Measurements from ENCODE around the gene C15orf61.

The C15orf61 gene

DNA sequence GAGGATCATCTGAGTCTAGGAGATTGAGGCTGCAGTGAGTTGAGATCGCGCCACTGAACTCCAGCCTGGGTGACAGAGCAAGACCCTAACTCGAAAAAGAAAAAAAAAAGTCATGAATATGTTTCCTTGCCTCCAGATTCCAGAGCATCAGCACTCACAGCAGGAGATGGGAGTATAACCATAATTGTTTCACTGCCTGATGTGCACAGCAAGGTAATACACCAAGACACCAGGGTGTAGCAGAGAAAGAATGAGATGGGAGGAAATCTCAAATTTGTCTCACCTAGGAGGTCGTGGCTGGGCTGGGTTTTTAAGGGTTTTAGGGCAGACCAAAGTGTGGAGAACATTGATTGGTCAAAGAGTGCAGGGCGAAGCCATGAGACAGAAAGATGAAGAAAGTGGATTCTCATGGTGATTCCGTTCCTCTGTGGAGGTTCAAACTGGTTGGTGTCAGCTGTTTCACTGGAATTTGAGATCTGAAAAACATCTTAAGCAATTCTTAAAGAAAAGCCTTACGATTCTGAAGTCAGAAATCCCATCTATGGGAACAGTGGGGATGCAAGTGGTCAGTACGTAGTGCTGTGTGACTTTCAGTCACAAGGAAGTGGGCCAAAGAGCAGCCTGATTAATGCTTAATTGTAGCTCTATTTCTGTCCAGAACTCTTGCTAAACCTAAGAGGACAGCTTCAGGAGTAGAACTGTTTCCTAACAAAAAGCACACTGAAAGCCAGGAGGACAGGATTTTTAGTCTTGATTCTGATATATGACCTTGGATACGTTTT lies 7.8 kb upstream of the C15orf61 start:
- no peak for DNase-seq (ENCODE audit: low read depth in 1 of 2, low spot score in 1 of 2)

- no peak for DNase-seq (ENCODE audit: low read depth in 1 of 2, low spot score in 1 of 2)
Observed at GRCh38 chr15:67515090-67515489, 5.8 kb upstream of the C15orf61 start.

DNA sequence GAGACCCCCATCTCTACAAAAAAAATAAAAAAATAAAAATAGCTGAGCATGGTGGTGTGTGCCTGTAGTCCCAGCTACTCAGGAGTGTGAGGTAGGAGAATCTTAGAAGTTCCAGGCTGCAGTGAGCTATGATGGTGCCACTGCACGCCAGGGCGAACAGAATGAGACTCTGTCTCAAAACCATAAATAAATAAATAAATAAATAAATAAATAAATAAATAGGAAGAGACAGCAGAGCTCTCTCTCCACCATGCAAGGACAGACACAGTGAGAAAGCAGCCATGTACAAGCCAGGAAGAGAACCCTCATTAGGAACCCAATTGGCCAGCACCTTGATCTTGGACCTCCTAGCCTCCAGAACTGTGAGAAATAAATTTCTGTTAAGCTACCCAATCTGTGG lies 5.4 kb upstream of the C15orf61 start:
- DNase-seq (ENCODE audit: low read depth in 1 of 2, low spot score in 1 of 2), result no peak

DNA sequence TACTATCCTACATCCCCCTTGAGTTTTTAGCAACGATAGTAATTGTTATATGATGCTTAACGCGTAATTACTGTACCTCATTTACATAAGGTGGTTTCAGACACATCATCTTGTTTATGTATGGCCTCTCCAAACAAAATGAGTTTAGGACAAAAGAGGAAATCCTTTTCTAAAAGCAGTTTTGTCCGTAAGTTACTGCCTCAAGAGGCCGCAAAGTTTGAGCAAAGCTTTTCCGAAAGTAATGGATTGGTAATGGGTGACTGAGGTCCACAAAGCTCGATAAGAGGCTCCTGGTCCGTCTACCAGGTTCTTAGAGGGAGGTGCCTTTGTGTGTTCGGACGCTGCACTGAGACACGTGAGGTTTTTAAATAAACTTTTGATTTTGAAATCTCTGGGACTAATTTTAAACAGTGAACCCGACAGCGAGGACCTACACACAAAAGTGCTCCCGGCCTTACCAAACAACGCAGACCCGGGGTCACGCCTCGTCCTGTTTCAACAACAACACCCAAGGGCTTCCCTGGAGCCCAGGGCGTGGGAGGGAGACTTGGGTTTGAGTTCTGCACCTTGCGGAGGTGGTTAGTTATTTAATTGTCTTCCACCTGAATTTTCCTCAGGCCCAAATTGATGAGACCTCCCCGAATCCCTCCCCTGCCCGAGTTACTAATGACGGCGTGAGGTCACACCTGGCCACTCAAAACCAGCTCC lies 456 bp upstream of the C15orf61 start:
- no peak for DNase-seq (ENCODE audit: low read depth in 1 of 2, low spot score in 1 of 2)

DNA sequence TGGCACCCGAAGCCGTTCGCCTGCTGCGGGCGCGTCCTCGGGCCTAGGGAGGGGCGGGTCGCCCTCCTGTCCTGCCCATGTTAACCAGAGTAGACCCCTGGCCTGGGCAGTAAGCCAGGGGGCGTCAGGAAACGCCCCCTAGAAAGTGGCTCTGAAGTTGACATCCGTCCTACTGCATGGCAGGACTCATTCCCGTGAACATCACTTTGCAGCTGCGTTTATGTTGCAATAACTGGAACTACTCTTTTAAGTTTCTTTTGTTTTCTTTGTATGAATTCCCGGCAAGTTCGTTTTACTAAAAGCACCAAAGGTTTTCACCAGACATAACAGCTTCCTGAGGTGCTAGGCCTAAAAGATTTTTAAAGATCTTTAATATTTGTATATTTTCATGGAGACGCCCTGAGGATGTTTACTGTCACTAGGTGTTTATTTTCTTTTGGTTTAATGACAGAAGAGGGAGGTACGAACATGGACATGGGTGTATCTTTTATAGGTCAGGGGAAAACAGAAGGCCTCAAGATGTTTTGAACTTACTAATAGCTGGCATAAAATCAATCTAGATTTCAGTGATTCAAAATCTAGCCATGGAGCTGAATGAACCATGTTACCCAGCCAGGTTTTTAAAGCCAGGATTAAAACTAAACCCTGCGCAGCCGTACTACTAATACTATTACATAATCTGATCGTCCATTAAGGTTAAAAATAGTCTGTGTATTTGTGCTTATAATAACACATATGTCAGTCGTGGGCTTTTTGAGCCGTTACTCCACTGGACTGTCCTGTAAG lies 1.0 kb downstream of the C15orf61 start:
- no peak for DNase-seq (ENCODE audit: low read depth in 1 of 2, low spot score in 1 of 2)

- no peak for DNase-seq (ENCODE audit: low read depth in 1 of 2, low spot score in 1 of 2)
Observed at GRCh38 chr15:67523330-67523729, 2.4 kb downstream of the C15orf61 start.

GRCh38 chr15:67524235-67524634 lies 3.3 kb downstream of the C15orf61 start:
- no peak for DNase-seq (ENCODE audit: low read depth in 1 of 2, low spot score in 1 of 2)

DNA sequence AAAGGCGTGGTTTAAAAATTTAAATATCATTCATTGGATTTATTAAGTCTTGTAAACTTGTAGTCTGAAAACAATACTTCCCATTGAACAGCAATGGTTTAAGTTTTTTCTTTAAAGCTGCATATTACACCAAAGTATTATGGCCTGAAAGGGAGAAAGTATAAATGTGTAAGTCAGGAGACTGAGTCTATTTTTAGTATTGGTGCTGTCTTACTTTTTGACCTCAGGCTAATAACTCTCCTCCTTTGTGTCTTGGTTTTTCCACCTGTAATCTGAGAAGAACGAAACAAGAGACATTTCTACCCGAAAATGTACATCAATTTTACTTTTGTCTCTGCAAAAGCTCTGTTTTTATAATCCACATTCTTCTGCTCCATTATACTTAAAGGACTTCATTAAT lies 7.6 kb downstream of the C15orf61 start:
- no peak for DNase-seq (ENCODE audit: low read depth in 1 of 2, low spot score in 1 of 2)

DNA sequence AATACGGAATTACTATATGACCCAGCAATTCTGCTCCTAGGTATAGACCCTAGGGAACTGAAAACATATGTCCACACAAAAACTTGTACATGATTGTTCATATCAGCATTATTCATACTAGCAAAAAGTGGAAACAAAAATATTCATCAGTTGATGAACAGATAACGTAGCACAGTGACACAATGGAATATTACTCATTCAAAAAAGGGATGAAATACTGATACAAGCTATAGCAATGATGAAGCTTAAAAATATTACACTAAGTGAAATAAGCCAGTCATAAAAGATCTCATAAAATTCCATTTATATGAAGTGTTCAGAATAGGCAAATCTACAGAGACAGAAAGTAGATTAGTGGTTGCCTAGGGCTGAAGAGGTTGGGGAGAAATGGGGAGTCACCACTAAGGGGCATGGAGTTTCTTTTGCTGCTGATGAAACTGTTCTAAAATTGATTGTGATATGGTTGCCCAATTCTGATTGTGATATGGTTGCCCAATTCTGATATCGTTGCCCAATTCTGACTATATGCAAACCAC lies 10.5 kb downstream of the C15orf61 start:
- DNase-seq (ENCODE audit: low read depth in 1 of 2, low spot score in 1 of 2), result no peak

DNA sequence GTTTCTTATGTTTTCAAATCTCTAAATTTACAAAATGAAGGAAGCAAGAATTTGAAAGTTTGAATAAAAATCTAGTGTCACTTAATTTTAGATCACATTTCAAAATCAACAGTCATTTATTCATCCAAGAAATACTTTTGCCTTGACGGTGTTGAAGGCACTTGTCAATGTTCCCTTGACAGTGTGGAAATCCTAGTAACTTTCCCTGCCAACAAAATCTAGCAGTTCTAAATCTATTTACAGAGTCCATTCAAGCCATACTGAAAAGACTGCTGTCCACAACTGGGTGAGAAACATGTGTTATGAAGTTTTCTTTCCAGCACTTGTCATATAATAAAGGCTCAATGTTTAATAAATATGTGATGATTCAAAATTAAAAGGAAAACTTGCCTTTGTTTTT lies 12.9 kb downstream of the C15orf61 start:
- no peak for DNase-seq (ENCODE audit: low read depth in 1 of 2, low spot score in 1 of 2)

- no peak for DNase-seq (ENCODE audit: low read depth in 1 of 2, low spot score in 1 of 2)
Observed at GRCh38 chr15:67534360-67534759, 13.4 kb downstream of the C15orf61 start.

DNA sequence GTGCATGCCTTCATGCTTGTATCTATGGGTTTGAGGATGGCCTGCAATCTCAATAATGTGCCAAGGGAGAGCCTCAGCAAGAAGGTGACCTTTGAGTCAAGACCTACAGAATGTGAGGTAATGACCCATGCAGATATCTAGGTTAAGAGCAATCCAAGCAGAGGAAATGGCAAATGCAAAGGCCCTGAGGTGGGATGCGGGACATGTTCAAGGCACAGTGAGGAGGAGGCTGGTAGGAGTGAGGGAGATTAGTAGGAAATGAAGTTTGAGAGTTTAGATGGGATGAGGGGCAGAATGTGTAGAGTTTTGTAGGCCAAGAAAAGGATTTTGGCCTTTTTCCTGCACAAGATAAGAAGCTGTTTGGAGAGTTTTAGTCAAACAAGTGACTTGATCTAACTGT lies 16.8 kb downstream of the C15orf61 start:
- DNase-seq (ENCODE audit: low read depth in 1 of 2, low spot score in 1 of 2), result no peak

- DNase-seq (ENCODE audit: low read depth in 1 of 2, low spot score in 1 of 2), result peak; percentile 56 to 76
Observed at GRCh38 chr15:67542420-67543347, 21.8 kb downstream of the C15orf61 start, which contains the start of gene MAP2K5. Gene MAP2K5 (plus strand): TSS chr15:67542703. CDS start chr15:67543336, 633 bp downstream.

DNA sequence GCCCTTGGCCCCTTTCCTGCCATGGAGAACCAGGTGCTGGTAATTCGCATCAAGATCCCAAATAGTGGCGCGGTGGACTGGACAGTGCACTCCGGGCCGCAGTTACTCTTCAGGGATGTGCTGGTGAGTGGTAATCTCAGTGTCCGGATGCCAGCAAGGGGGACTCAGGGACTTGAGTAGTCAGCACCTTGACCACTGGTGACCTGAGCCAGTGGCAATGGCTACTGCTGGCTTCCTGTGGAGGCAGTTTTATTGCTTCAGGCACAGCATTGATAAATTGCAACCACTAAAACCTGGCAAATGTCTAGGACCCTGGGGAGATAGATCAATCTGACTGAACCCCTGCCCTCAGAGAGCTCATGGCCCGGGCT lies 22.4 kb downstream of the C15orf61 start:
- no peak for DNase-seq (ENCODE audit: low read depth in 1 of 2, low spot score in 1 of 2)

GRCh38 chr15:67544475-67544874 lies 23.5 kb downstream of the C15orf61 start:
- no peak for DNase-seq (ENCODE audit: low read depth in 1 of 2, low spot score in 1 of 2)

DNA sequence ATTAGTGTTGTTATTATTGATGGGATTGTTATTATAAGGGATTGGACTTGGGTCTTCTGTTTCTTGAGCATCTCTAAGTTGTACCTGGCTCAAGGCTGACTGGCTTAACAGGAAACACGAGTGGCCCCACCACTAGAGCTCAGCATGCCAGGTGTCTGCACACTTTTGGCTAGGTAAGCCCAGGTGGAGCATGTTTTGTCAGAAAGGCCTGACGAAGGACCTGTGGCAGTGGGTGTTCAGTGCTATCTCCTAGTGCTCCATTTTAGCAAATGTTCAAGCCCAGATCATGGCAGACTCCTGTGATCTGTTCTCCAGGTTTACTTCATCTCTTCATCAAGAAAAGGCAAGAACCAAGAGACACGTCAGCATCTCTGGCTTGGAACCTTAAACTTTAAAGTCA lies 24.9 kb downstream of the C15orf61 start:
- DNase-seq (ENCODE audit: low read depth in 1 of 2, low spot score in 1 of 2), result no peak

- no peak for DNase-seq (ENCODE audit: low read depth in 1 of 2, low spot score in 1 of 2)
Observed at GRCh38 chr15:67547064-67547463, 26.1 kb downstream of the C15orf61 start.

DNA sequence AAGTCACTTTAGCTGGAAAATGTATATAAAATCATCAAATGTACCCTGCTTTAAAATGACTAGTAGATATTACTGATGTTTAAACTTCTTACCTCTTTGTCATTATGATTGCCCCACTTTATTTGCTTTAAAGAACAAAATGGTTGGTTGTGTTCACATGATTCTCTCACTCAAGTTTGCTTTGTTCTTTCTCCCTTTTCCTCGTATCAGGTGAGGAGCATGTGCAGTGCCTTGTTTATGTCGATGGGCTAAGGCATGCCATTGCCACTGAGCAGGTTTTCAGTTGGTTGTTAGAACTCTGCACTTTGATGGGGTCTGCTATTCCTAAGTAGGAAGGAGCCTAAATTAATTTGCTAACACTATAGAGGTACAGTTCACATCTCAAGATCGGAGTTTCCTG lies 26.9 kb downstream of the C15orf61 start:
- no peak for DNase-seq (ENCODE audit: low read depth in 1 of 2, low spot score in 1 of 2)

GRCh38 chr15:67548236-67548852 lies 27.4 kb downstream of the C15orf61 start:
- DNase-seq (ENCODE audit: low read depth in 1 of 2, low spot score in 1 of 2), result no peak

All from activated CD4-positive, alpha-beta T cell treated with anti-CD3 and anti-CD28 coated beads, Interleukin-2, amount 50 U/mL, for 24 hours (primary cell).